LNCaP clone FGC (cell line): ENCODE measurements around the gene CSNK1A1.
A peak's percentile ranks its signal among the peaks of the same experiment; 100 is the strongest.
"Not testable (repeated sequence)": the region's sequence is repeated elsewhere in the genome, so short reads cannot be mapped to it uniquely, and the experiment has no call there.

Experiments used
- DNase-seq: peaks from one replicate; pipeline ENCODE4 v3.0.0-alpha.2; 2011; ENCODE audit warnings: low read depth
- H3K4me3 ChIP-seq: 2 replicates; pipeline ENCODE4 v1.5.1; 2011; ENCODE audit warnings: mild to moderate bottlenecking, low read depth, low read length, control low read depth
- CTCF ChIP-seq: IDR thresholded peaks from 2 replicates; pipeline ENCODE4 v1.5.1; 2012; ENCODE audit warnings: mild to moderate bottlenecking; ENCODE audit not compliant: control insufficient read depth, insufficient read depth; ENCODE audit errors: extremely low read depth

Gene CSNK1A1

GRCh38 chr5:149575131-149575530 is 23.9 kb upstream of the CSNK1A1 start:
- DNase-seq: no peak
- TF ChIP-seq CTCF: no peak
- H3K4me3 ChIP-seq: no peak overlapping the region

GRCh38 chr5:149572576-149573231 is 21.5 kb upstream of the CSNK1A1 start:
- DNase-seq: no peak
- no peak for TF ChIP-seq CTCF
- H3K4me3 ChIP-seq: no peak overlapping the region

GRCh38 chr5:149572170-149572569 is 20.9 kb upstream of the CSNK1A1 start:
- TF ChIP-seq CTCF: no peak
- no peak overlapping the region for H3K4me3 ChIP-seq
- no peak for DNase-seq

- no peak for TF ChIP-seq CTCF
- no peak overlapping the region for H3K4me3 ChIP-seq
- DNase-seq: no peak
These were observed 16.0 kb upstream of the CSNK1A1 start for GRCh38 chr5:149567226-149567625.

GRCh38 chr5:149564542-149565140 is 13.4 kb upstream of the CSNK1A1 start:
- H3K4me3 ChIP-seq, DNase-seq: not testable (repeated sequence)
- peak; percentile 76 for TF ChIP-seq CTCF

GRCh38 chr5:149563466-149563865 is 12.2 kb upstream of the CSNK1A1 start:
- TF ChIP-seq CTCF: no peak
- H3K4me3 ChIP-seq: no peak overlapping the region
- DNase-seq: no peak

GRCh38 chr5:149561848-149562247 is 10.6 kb upstream of the CSNK1A1 start:
- no peak for DNase-seq
- H3K4me3 ChIP-seq: no peak overlapping the region
- TF ChIP-seq CTCF: no peak
